ENCODE data around the gene LRGUK. TPM values are rescaled to one million over a fixed set of nuclear protein-coding genes. Genes with fewer than 3 reads are reported as not detected.

Gene LRGUK
- total RNA-seq, 4 donors from 2014 or later, result 0.57 to 2.2 (median 1.6) TPM

DNA sequence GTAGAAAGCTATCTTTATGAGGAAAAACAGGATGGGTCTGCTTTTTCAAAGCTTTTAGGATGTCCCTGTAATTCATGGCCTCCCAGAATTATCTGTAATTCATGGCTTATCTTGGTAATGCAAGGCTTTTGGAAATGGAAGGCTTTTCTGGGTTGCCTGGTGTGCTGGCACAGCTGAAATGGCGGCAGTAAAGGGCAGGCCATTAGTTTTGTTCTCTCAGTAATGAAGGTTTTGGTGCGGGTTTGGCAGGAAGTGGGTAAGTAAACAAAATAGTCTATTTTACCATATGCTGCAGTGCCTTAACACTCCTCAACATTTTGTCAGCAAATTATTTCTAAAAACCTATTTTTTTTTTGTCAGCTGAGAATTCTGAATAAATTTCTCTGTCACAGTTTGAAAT is 69.3 kb downstream of the LRGUK start:
- TF ChIP-seq, protein P1, sequence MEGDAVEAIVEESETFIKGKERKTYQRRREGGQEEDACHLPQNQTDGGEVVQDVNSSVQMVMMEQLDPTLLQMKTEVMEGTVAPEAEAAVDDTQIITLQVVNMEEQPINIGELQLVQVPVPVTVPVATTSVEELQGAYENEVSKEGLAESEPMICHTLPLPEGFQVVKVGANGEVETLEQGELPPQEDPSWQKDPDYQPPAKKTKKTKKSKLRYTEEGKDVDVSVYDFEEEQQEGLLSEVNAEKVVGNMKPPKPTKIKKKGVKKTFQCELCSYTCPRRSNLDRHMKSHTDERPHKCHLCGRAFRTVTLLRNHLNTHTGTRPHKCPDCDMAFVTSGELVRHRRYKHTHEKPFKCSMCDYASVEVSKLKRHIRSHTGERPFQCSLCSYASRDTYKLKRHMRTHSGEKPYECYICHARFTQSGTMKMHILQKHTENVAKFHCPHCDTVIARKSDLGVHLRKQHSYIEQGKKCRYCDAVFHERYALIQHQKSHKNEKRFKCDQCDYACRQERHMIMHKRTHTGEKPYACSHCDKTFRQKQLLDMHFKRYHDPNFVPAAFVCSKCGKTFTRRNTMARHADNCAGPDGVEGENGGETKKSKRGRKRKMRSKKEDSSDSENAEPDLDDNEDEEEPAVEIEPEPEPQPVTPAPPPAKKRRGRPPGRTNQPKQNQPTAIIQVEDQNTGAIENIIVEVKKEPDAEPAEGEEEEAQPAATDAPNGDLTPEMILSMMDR (IDR thresholded peaks at IDR 0.05; ENCODE audit: low read depth), result no peak

DNA sequence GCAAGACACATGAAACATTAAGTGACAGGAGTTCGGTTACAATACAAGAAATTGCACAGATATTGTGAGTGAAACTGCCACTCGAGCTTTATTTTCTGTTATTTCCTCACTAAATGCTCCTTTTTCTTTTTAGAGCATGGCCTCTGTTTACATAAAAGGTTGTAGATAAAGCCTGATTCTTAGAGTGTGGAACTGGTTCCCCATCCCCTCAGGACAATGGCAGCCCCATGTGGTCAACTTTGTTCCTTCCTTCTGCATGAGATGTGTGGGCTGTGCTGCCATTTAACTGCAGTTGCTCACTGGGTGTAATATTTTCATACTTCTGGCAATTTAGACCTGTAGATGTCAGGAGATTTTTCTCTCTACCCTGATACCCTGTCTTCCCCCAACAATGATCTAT is 70.2 kb downstream of the LRGUK start:
- TF ChIP-seq, protein P1 (IDR thresholded peaks at IDR 0.05; ENCODE audit: low read depth), result no peak

DNA sequence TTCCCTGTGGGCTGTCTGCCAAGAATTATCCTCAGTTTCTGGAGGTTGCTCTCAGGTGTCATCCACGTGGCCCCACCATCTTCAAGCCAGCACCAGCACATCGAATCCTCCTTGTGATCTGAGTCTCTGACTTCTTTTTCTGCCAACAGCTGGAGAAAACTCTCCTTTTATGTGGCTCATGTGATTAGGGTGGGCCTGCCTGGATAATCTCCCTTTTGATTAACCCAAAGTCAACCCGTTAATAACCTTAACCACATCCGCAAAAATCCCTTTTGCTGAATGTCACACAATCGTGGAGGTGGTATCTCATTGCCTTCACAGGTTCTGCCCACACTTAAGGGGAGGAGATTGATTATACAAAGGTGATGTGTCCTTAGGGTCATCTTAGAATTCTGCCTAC is 73.8 kb downstream of the LRGUK start:
- TF ChIP-seq, protein P1 (IDR thresholded peaks at IDR 0.05; ENCODE audit: low read depth), result no peak

DNA sequence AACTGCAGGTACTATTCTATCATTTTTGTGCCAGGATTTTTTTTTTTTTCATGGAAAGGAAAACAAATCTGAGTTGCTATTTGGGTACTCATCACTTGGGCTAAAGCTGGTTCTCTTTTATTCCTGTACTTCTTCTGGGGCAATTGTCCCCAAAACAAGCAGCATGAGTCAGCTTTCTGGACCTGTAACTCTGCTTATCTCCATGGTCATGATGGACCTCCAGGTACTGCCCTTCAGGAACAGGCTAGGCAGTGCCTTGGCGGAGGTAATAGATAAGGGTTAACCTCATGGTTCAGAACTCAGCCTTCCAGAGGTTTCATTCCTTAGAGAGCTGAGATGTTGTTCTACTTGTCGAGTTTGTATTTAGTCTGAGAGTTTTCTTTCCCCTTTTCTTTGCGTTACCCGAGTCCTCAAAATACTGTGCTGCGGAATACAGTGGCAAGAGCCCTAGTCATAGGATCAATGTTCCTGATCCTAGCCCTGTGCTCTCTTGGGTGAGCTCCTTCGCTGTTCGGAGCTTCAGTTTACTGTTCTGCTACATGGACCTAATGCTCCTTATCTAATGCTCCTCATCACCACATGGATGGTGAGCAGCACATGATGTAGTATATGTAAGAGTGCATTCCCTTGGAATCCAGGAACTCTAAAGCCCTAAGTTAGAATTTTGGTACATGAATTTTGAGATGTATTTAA is 74.6 kb downstream of the LRGUK start:
- TF ChIP-seq, protein P1 (IDR thresholded peaks at IDR 0.05; ENCODE audit: low read depth), result no peak

DNA sequence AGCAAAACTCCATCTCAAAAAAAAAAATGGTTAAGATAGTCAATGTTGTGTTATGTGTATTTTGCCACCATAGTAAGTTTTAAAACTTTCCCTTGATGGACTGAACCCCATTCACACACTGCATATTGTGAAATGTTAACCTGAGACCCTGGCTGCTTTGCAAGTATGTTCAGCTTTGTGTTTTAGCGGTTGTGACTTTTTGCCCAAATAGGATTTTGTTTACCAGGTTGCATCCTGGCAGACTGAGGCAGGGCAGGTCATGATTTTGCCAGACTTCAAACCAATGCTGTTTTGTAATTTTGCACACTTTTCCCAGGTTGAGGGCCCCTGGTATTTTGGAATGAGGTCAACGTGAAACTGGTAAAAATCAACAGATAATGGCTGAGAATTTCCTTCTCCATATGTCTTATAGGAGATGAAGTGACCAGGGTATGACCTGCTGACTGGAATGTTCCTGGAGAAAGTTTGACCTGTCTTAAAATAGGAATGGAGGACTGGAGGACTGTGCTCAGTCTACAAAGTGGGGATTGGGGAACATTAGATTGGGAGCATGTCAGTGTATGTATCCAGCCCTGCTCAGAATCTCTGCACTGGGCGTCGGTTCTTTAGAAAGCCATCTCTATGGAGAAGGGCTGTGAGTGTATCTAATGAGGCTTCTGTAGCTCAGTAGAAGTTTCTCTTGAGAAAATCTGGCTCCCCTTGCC is 76.2 kb downstream of the LRGUK start:
- TF ChIP-seq, protein P1 (IDR thresholded peaks at IDR 0.05; ENCODE audit: low read depth), result no peak

DNA sequence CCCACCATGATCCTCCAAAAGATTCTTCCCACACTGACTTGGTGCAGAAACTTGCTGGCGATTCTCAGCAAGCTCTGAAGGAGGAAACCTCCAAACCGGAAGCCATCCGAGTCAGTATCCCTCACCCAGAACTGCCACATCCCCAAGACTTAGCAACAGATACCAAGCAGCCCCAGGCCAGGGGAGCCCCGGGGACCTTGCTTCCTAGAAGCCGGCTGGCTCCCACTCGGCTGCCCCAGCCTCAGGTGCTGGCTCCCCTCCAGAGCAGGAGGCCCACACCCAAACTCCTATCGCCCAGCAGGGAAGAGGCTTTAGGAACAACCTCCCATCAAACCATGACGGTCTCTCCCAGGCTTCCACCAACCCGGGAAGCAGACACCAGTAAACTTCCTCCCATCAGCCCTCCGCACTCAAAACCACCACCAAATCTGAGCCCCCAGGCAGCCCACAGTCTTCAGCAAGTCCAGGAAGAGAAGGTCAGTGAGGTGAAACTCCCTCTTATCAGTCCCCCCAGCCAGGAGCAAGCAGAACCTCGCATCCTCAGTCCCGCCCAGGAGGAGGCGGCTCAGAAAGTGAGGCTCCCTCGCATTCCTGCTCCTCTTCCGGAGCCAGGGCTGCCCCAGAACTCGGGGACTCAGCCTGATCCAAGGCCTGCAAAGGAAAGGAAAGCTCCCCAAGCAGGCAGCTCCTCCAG is 82.3 kb downstream of the LRGUK start:
- TF ChIP-seq, protein P1 (IDR thresholded peaks at IDR 0.05; ENCODE audit: low read depth), result no peak

DNA sequence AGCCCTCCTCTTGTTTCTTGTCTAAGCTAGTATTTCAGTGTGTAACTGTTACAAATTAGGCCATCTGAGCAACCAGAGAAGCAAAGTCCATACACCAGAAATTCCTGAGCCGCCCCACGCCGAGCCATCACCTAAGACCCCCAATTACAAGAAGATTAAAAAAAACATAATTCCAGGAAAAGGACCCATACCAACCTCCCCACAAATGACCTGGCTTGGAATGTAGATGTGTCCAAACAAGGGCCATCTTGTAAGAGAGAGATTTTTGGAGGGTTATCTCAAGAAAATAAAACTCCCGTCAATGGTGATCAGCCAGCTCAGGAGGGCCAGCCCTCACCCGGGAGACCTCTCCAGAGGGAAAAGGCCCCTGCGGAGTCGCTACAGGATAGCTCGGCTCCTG is 83.1 kb downstream of the LRGUK start:
- TF ChIP-seq, protein P1 (IDR thresholded peaks at IDR 0.05; ENCODE audit: low read depth), result no peak
